Adrenal gland (tissue), 12 donors: ENCODE results near the gene BCKDHA. TPM values are rescaled to one million over a fixed set of nuclear protein-coding genes. Genes with fewer than 3 reads are reported as not detected.

Experiments used
- DNase-seq, 7 donors: peaks; one replicate each; pipeline ENCODE4 v3.0.0-alpha.2; 2019 to 2020
- H3K27ac ChIP-seq, 5 donors: fragments of 200-600 bp; sonication (generic) in 4 of 5; 1 replicate in 3 of 5; 2 replicates in 2 of 5; pipeline versions ENCODE4 v1.5.1 to v1.8.0; 2016 to 2020; ENCODE audit warnings: mild to moderate bottlenecking in 1 of 5
- H3K27me3 ChIP-seq: fragments of 200-600 bp; 2 replicates; pipeline ENCODE4 v1.8.0; 2021
- H3K36me3 ChIP-seq, 2 donors: fragments of 200-600 bp; replicated peaks in 1 of 2; 1 replicate in 1 of 2; 2 replicates in 1 of 2; pipeline versions ENCODE4 v1.5.1 to v1.8.0; 2018 to 2022
- H3K4me1 ChIP-seq, 2 donors: fragments of 200-600 bp; replicated peaks in 1 of 2; 1 replicate in 1 of 2; 2 replicates in 1 of 2; pipeline versions ENCODE4 v1.5.1 to v1.8.0; 2018 to 2021
- H3K4me3 ChIP-seq, 4 donors: fragments of 200-600 bp; sonication (generic) in 3 of 4; one replicate each; pipeline ENCODE4 v1.5.1; 2016 to 2018
- H3K9me3 ChIP-seq, 3 donors: fragments of 200-600 bp; sonication (generic) in 1 of 3; replicated peaks in 1 of 3; 1 replicate in 2 of 3; 2 replicates in 1 of 3; pipeline versions ENCODE4 v1.5.1 to v1.8.0; 2016 to 2021
- POLR2A ChIP-seq, 2 donors: fragments of 450-650 bp; IDR thresholded peaks; one replicate each; pipeline ENCODE4 v1.6.1; 2017; ENCODE audit warnings: antibody characterized with exemption in 2 of 2, mild to moderate bottlenecking in 2 of 2, moderate library complexity in 1 of 2
- WGBS, 4 donors: extraction: QIAGEN DNeasy Blood & Tissue Kit in 2 of 4; methylation state at CpG; one replicate each; pipeline versions ENCODE4 v1.1.5 to v1.1.7; 2013 to 2017; 5-methylcytosine and 5-hydroxymethylcytosine counted together
- intact Hi-C, 2 donors: fragments of 100-400 bp; cut with DNase I; formaldehyde crosslinking; loops; one replicate each; pipeline versions ENCODE4 v1.14.1 to v1.15.0; 2022 to 2023
- polyA plus RNA-seq, 3 donors: library from polyadenylated mRNA; stranded (reverse); fragments of 200-250 nt in 2 of 3; fragments of 350-450 nt in 1 of 3; fragmentation: Illumina TruSeq in 1 of 3; extraction: RNeasy Lipid Tissue Mini Kit (QIAGEN cat#74804) in 1 of 3; gene quantifications; one replicate each; pipeline ENCODE4 v1.2.3, GENCODE V29; 2013 to 2014
- total RNA-seq, 9 donors: library from RNA; depleted of rRNA in 4 of 9; stranded (reverse); fragments of >200 nt in 4 of 9; fragments of 120-200 nt in 1 of 9; fragmentation: NEBNext Ultra II Directional in 1 of 9; extraction: Animal tissue kit (Norgen Biotek cat#: 25700) in 1 of 9; gene quantifications; one replicate each; pipeline versions ENCODE4 v1.1.0 to v1.2.4, GENCODE V29; 2013 to 2023
- TF ChIP-seq, protein P1 (sequence below), 6 experiments: fragments of 450-650 bp in 4 of 6; fragments of 200-600 bp in 2 of 6; sonication (generic) in 1 of 6; IDR thresholded peaks; 1 replicate in 5 of 6; 2 replicates in 1 of 6; pipeline versions ENCODE4 v1.5.1 to v1.8.0; 2016 to 2021; ENCODE audit warnings: antibody characterized with exemption in 6 of 6, mild to moderate bottlenecking in 2 of 6, moderate library complexity in 1 of 6
- donor health status: healthy with polysubstance abuse.
- donor health status: Bipolar disorder and iron deficiency.
- donor health status: DM: yes; HTN: yes; CAD: no.
- donor health status: DM: no; HTN: no; CAD: no.
- donor health status: DM: no; HTN: no; CAD: no.
- donor health status: DM: yes; HTN: yes; CAD: no.

The BCKDHA gene
- total and polyA plus RNA-seq, 12 donors: 17.6 to 294 (median 100) TPM

DNA sequence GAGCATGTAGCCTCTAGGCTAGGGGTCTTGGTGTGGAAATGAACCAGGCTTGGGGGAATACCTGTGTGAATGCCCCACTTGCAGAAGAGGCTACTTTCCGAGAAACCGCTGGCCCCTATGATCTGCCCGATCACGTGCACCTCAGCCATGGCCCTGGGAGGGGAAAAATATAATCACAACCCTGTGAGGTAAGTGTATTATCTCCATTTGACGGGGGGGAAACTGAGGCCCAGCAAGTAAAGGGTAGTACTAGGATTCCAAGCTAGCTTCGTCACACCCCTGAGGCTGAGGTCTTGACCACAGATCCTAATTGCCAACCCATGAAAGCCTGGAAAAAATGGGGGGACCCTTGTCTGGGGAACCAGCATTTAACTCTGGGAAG lies 34.3 kb upstream of the BCKDHA start:
- intact Hi-C loops: no loop called here

DNA sequence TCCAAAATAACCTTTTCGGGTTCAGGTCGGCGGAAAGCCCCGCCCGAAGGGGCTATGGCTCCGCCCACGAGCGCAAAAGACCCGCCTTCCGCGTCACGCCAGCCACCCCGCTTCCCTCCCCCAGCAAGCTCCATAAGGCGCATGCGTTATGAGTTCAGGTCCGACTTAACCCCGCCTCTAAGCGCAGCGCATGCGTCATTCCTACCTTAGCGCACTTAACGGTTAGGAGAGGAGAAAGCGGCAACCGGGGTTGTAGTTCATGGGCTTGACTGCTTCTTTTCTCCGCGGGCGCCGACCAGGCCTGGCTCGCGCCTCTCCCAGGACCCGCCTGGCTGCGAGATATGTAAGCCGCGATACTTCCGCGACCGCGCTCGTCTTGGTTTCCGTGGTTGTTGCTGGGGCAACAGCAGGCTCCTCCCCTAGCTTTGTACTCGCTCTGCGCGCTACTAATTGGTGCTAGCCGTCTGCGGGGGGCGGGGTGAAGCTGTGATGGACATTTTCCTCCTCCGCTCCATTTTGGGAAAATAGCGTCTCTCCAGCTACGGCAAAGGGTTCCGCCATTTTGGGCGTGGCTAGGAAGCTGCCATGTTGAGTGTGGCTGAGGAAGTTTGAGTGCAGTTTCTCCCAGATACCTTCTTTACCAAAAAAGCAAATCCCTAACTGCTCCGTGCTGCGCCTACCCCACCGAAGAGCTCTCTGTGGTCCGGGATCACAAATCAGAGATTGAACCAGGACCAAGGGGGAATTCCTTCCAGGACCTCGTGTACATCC lies 33.7 kb upstream of the BCKDHA start, which contains the start of gene B9D2:
TSS of gene B9D2 (minus strand) at position 397 of the 771 bp plus-strand sequence. CDS start 630 bp downstream, outside the sequence.
- WGBS, 4 donors: 0 to 1% (median 1%) methylated on average over 9 to 56 of the region's 56 CpGs
- intact Hi-C loops: no loop called here
- peak within 1 kb of the TSS; percentile 95 to 99 (median 98) for H3K27ac ChIP-seq
- TF ChIP-seq POLR2A (IDR thresholded peaks at IDR 0.05): peak; percentile 48 to 82
- TF ChIP-seq, protein P1, sequence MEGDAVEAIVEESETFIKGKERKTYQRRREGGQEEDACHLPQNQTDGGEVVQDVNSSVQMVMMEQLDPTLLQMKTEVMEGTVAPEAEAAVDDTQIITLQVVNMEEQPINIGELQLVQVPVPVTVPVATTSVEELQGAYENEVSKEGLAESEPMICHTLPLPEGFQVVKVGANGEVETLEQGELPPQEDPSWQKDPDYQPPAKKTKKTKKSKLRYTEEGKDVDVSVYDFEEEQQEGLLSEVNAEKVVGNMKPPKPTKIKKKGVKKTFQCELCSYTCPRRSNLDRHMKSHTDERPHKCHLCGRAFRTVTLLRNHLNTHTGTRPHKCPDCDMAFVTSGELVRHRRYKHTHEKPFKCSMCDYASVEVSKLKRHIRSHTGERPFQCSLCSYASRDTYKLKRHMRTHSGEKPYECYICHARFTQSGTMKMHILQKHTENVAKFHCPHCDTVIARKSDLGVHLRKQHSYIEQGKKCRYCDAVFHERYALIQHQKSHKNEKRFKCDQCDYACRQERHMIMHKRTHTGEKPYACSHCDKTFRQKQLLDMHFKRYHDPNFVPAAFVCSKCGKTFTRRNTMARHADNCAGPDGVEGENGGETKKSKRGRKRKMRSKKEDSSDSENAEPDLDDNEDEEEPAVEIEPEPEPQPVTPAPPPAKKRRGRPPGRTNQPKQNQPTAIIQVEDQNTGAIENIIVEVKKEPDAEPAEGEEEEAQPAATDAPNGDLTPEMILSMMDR (IDR thresholded peaks at IDR 0.05): no peak
- DNase-seq: peak; percentile 98 to 99 (median 99)
- H3K36me3 ChIP-seq: no peaks in the 10 kb centered on the region
- H3K9me3 ChIP-seq: no peaks in the 10 kb centered on the region
- peak within 1 kb of the TSS in 3 of 4 donors; percentile 71 to 85 (median 73) for H3K4me3 ChIP-seq
- no peaks in the 10 kb centered on the region for H3K27me3 ChIP-seq
- peaks cover 28 to 29% of the 10 kb centered on the region in 2 donors for H3K4me1 ChIP-seq

More for the DNA sequence above, 34.3 kb upstream of the BCKDHA start:
- Histone ChIP-seq H3K27ac (peak overlapping the region in 4 of 5 donors; percentile 95 to 99 (median 98)), H3K4me3 (peak overlapping the region in 2 of 4 donors; percentile 73 to 85), H3K27me3 (no peaks in the 10 kb centered on the region), H3K36me3 (no peaks in the 10 kb centered on the region), H3K4me1 (peaks cover 25 to 26% of the 10 kb centered on the region in 2 donors), H3K9me3 (no peaks in the 10 kb centered on the region)
- 38 to 45% (median 42%) methylated on average over 6 of the region's 6 CpGs for WGBS, 4 donors
- DNase-seq: no peak
- TF ChIP-seq POLR2A (IDR thresholded peaks at IDR 0.05): no peak
- TF ChIP-seq, protein P1 (IDR thresholded peaks at IDR 0.05): no peak

DNA sequence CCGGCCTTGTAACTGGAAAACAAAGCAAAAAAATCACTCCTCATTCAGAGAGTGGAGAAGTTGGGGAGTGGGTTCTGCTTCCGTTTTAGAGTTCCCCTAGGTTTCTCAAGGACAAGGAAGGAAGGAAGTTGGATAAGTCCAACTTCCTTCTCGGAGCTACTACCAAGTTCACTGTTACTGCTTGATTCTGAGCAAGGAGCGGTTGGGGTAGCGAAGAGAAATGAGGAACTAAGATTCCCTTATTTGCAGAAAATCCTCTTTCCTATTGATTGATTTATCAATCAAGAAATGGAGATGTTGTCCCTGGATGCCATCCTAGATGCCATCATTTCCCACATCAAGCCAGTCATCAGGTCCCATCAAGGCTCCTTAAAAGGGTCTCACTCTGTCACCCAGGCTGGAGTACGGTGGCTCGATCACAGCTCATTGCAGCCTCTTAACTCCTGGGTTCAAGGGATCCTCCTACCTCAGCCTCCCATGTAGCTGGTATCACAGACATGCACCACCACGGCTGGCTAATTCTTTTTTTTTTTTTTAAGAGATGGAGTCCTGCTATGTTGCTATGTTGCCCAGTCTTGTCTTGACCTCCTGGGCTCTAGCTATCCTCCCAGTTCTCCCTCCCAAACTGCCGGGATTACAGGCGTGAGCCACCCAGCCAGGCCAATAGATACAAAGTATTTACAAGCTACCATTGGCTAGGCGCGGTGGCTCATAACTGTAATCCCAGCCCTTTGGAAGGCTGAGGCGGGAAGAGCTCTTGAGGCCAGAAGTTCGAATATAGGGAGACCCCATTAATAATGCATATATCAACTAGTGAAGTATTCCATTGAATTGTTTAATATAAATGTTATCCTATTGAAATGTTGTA lies 32.9 kb upstream of the BCKDHA start:
- DNase-seq: peak in 2 of 7 donors; percentile 23 to 45
- Histone ChIP-seq H3K36me3 (no peaks in the 10 kb centered on the region), H3K4me3 (peak overlapping the region in 3 of 4 donors; percentile 71 to 85 (median 73)), H3K27me3 (no peaks in the 10 kb centered on the region), H3K27ac (peak overlapping the region; percentile 95 to 99 (median 98)), H3K4me1 (peaks cover 28 to 29% of the 10 kb centered on the region in 2 donors), H3K9me3 (no peaks in the 10 kb centered on the region)
- TF ChIP-seq, protein P1 (IDR thresholded peaks at IDR 0.05): no peak
- TF ChIP-seq POLR2A (IDR thresholded peaks at IDR 0.05): no peak
- 67 to 78% (median 73%) methylated on average over 14 of the region's 14 CpGs for WGBS, 4 donors
- intact Hi-C loops: no loop called here

DNA sequence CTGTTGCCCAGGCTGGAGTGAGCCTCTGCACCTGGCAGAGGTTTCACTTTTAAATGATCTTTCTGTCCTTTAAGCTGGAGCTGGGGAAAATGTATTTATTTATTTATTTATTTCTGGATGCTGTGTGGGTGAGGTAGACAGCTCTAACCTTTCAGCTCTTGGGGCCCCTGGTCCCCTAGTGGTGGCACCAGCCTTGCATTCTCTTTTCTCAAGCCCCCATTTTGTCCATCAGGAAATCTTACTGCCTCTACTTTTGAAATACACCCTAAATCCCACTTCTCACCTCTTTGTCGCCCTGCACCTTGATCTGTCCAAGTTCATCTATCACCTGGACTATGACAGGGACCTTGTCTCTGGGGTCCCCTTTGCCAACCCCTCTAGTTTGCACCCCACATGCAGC lies 31.5 kb upstream of the BCKDHA start:
- Histone ChIP-seq H3K9me3 (no peaks in the 10 kb centered on the region), H3K27me3 (no peaks in the 10 kb centered on the region), H3K4me1 (peaks cover 28 to 29% of the 10 kb centered on the region in 2 donors), H3K27ac (peak overlapping the region in 1 of 5 donors; percentile 8), H3K4me3 (no peak overlapping the region), H3K36me3 (no peaks in the 10 kb centered on the region)
- intact Hi-C loops: no loop called here
- no peak for DNase-seq
- WGBS, 4 donors: 91 to 100% (median 96%) methylated on average over 1 of the region's 1 CpG
- TF ChIP-seq, protein P1 (IDR thresholded peaks at IDR 0.05): peak in 1 of 6 experiments; percentile 9
- no peak for TF ChIP-seq POLR2A (IDR thresholded peaks at IDR 0.05)
